ENCODE measurements around the gene DAP3. TPM values are rescaled to one million over a fixed set of nuclear protein-coding genes. Genes with fewer than 3 reads are reported as not detected.
"Not testable (repeated sequence)": the region's sequence is repeated elsewhere in the genome, so short reads cannot be mapped to it uniquely, and the experiment has no call there.

The DAP3 gene
- total RNA-seq, 2 experiments from 2014 or later: 159 to 162 TPM

- no peak overlapping the region for H3K4me3 Mint-ChIP-seq
- ChIA-PET CTCF (no interaction called here), POLR2A (no interaction called here)
- ATAC-seq (no peak), DNase-seq (no peak)
- peaks cover 7% of the 10 kb centered on the region for H3K4me1 Mint-ChIP-seq
- intact Hi-C loops (cut with DNase I, micrococcal nuclease): no loop called here
- no peak overlapping the region for H3K27ac Mint-ChIP-seq
- peaks cover 33% of the 10 kb centered on the region for H3K36me3 Mint-ChIP-seq (ENCODE audit: low read depth)
- H3K27me3 Mint-ChIP-seq: no peaks in the 10 kb centered on the region
- no peaks in the 10 kb centered on the region for H3K9me3 Mint-ChIP-seq (ENCODE audit: low read depth)
These were observed 30.8 kb downstream of the DAP3 start for GRCh38 chr1:155719703-155720102.

- Mint-ChIP-seq H3K36me3 (ENCODE audit: low read depth) (peaks cover 20% of the 10 kb centered on the region), H3K9me3 (ENCODE audit: low read depth) (no peaks in the 10 kb centered on the region), H3K27ac (no peak overlapping the region), H3K4me3 (no peak overlapping the region), H3K4me1 (no peaks in the 10 kb centered on the region), H3K27me3 (no peaks in the 10 kb centered on the region)
- DNase-seq (no peak), ATAC-seq (no peak)
- ChIA-PET POLR2A (no interaction called here), CTCF (interaction anchor here (0.9 kb wide), 1 partner anchor 49 kb away, joined by 4 read pairs; no protein-coding TSS in a partner anchor)
- intact Hi-C loops (cut with DNase I, micrococcal nuclease): no loop called here
These were observed 36.3 kb downstream of the DAP3 start for GRCh38 chr1:155725142-155725541.

DNA sequence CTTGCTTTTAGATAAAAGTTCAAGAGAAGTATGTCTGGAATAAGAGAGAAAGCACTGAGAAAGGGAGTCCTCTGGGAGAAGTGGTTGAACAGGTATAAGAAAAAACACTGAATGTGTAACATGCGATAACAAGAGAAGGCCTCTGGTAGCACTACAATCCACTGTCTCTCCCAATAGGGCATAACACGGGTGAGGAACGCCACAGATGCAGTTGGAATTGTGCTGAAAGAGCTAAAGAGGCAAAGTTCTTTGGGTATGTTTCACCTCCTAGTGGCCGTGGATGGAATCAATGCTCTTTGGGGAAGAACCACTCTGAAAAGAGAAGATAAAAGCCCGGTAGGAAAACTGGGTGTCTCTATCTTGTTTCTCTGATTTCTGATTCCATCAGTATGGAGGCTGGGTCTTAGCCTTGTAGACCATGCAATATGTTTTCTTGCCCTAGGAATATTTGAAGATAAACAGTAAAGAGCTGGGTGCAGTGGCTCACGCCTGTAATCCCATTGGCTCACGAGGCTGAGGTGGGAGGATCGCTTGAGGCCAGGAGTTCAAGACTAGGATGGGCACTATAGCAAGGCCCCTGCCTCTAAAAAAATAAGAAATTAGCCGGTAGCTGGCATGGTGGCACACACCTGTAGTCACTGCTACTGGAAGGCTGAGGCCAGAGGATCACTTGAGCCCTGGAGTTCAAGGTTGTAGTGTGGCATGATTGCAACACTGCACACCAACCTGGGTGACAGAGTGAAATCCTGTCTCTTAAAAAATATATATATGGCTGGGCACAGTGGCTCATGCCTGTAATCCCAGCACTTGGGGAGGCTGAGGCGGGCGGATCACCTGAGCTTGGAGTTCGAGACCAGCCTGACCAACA, 40.4 kb downstream of the DAP3 start:
- CTCF ChIA-PET: interaction anchor here (0.6 to 1.0 kb wide), 7 partner anchors 14 to 301 kb away, joined by 3 to 4 read pairs (median 3); no protein-coding TSS in a partner anchor
- H3K27me3 Mint-ChIP-seq: no peaks in the 10 kb centered on the region
- H3K4me3 Mint-ChIP-seq: no peak overlapping the region
- no peaks in the 10 kb centered on the region for H3K4me1 Mint-ChIP-seq
- no peaks in the 10 kb centered on the region for H3K9me3 Mint-ChIP-seq (ENCODE audit: low read depth)
- intact Hi-C loops (cut with DNase I, micrococcal nuclease): no loop called here
- ATAC-seq (peak; percentile 53), DNase-seq (peak; percentile 58)
- H3K27ac Mint-ChIP-seq: no peak overlapping the region
- peaks cover 28% of the 10 kb centered on the region for H3K36me3 Mint-ChIP-seq (ENCODE audit: low read depth)
- POLR2A ChIA-PET: no interaction called here

DNA sequence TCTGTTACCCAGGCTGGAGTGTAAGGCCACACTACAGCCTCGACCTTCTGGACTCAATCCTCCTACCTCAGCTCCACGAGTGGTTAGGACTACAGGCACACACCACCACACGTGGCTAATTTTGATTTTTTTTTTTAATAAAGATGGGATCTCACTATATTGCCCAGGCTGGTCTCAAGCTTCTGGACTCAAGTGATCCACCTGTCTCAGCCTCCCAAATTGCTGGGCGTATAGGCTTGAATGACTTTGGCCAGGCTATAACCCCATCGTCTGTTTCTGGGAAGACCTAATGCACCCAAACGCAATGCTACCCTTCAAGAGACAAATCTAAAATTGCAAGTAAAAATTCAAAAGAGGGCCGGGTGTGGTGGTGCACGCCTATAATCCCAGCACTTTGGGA, 52.1 kb downstream of the DAP3 start:
- Mint-ChIP-seq H3K27ac (no peak overlapping the region), H3K36me3 (ENCODE audit: low read depth) (peaks cover 9% of the 10 kb centered on the region), H3K9me3 (ENCODE audit: low read depth) (no peaks in the 10 kb centered on the region), H3K27me3 (no peaks in the 10 kb centered on the region), H3K4me3 (no peak overlapping the region), H3K4me1 (peaks cover 4% of the 10 kb centered on the region)
- ChIA-PET CTCF (no interaction called here), POLR2A (no interaction called here)
- no peak for ATAC-seq
- intact Hi-C loops (cut with DNase I, micrococcal nuclease): no loop called here
- DNase-seq: no peak

DNA sequence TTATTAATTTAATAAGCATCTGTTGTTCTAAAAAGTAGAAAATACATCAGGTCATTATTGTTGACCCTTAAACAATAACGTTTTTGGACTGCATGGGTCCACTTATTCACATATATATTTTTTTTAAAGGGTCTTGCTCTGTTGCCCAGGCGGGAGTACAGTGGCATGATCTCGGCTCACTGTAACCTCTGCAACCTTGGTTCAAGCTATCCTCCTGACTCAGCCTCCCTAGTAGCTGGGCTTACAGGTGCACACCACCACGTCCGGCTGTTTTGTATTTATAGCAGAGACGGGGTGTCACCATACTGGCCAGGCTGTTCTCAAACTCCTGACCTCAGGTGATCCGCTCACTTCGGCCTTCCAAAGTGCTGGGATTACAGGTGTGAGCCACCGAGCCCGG, 53.0 kb downstream of the DAP3 start:
- H3K27ac Mint-ChIP-seq: no peak overlapping the region
- DNase-seq (no peak), ATAC-seq (no peak)
- intact Hi-C loops (cut with DNase I, micrococcal nuclease): no loop called here
- H3K4me3 Mint-ChIP-seq: no peak overlapping the region
- peaks cover 5% of the 10 kb centered on the region for H3K36me3 Mint-ChIP-seq (ENCODE audit: low read depth)
- no peaks in the 10 kb centered on the region for H3K27me3 Mint-ChIP-seq
- CTCF ChIA-PET: no interaction called here
- POLR2A ChIA-PET: no interaction called here
- H3K4me1 Mint-ChIP-seq: peaks cover 4% of the 10 kb centered on the region
- no peaks in the 10 kb centered on the region for H3K9me3 Mint-ChIP-seq (ENCODE audit: low read depth)

DNA sequence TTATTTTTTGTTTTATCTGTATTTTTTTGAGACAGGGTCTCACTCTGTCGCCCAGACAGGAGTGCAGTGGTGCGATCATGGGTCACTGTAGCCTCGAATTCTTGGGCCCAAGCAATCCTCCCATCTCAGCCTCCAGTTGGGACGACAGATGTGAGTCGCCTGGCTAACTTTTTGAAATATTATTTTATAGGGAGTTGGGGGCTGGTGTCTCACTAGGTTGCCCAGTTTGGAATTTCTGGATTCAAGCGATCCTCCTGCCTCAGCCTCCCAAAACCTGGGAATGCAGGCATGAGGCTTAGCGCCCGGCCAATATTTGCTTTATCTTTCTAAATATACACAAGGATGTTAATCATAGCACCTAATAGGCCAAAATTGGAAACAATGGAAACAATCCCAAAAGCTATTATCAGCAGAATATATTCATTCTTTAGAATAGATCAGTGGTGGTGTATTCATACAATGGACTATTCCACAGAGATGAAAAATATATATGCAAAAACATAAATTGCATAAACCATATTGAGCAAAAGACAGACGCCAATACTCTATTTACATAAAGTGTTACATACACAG, 55.9 kb downstream of the DAP3 start:
- ATAC-seq (no peak), DNase-seq (no peak)
- H3K36me3 Mint-ChIP-seq (ENCODE audit: low read depth): peaks cover 10% of the 10 kb centered on the region
- ChIA-PET POLR2A (interaction anchor here (0.6 kb wide), 2 partner anchors 18 to 114 kb away, joined by 3 read pairs; no protein-coding TSS in a partner anchor), CTCF (interaction anchor here (0.7 to 1.0 kb wide), 3 partner anchors 16 to 276 kb away, joined by 3 to 4 read pairs (median 4); partner anchors contain the start of gene GON4L)
- H3K9me3 Mint-ChIP-seq (ENCODE audit: low read depth): no peaks in the 10 kb centered on the region
- peak overlapping the region; percentile 78 for H3K27ac Mint-ChIP-seq
- intact Hi-C loops (cut with DNase I, micrococcal nuclease): loop anchor here in 1 of 2 experiments (1.0 to 5.0 kb wide), 6 partner anchors 57 to 594 kb away; partner anchors contain the start of genes CCT3, DAP3, KHDC4 and RIT1
- H3K4me1 Mint-ChIP-seq: peaks cover 4% of the 10 kb centered on the region
- peak overlapping the region; percentile 90 for H3K4me3 Mint-ChIP-seq
- H3K27me3 Mint-ChIP-seq: no peaks in the 10 kb centered on the region

- CTCF ChIA-PET: interaction anchor here (0.7 to 1.0 kb wide), 3 partner anchors 17 to 276 kb away, joined by 3 to 4 read pairs (median 4); partner anchors contain the start of gene GON4L
- intact Hi-C loops (cut with DNase I, micrococcal nuclease): loop anchor here in 1 of 2 experiments (1.0 to 5.0 kb wide), 6 partner anchors 58 to 593 kb away; partner anchors contain the start of genes CCT3, DAP3, KHDC4 and RIT1
- POLR2A ChIA-PET: interaction anchor here (1.0 kb wide), 1 partner anchor 64 kb away, joined by 6 read pairs; no protein-coding TSS in a partner anchor
- not testable (repeated sequence) for H3K9me3 Mint-ChIP-seq (ENCODE audit: low read depth); H3K4me1 Mint-ChIP-seq; H3K27me3 Mint-ChIP-seq
- DNase-seq: peak; percentile 99
- peak; percentile 96 for ATAC-seq
- H3K4me3 Mint-ChIP-seq: peak overlapping the region; percentile 90
- H3K36me3 Mint-ChIP-seq (ENCODE audit: low read depth): peaks cover 12% of the 10 kb centered on the region
- H3K27ac Mint-ChIP-seq: peak overlapping the region; percentile 78
These were observed 56.7 kb downstream of the DAP3 start for GRCh38 chr1:155745284-155746228.

DNA sequence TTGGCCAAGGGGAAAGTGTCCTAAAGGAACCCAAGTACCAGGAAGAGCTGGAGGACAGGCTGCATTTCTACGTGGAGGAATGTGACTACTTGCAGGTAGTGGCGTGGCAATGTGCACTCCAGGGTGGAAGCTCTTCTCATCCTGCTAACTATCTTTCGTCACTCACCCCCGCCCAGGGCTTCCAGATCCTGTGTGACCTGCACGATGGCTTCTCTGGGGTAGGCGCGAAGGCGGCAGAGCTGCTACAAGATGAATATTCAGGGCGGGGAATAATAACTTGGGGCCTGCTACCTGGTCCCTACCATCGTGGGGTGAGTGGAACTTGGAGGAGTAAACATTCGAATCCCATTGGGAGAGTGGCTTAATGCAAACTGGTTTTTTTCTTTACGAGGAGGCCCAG, 58.7 kb downstream of the DAP3 start:
- ATAC-seq; H3K4me3 Mint-ChIP-seq; H3K27me3 Mint-ChIP-seq; DNase-seq; CTCF ChIA-PET; H3K9me3 Mint-ChIP-seq (ENCODE audit: low read depth); POLR2A ChIA-PET; H3K4me1 Mint-ChIP-seq; H3K27ac Mint-ChIP-seq: not testable (repeated sequence)
- intact Hi-C loops (cut with DNase I, micrococcal nuclease): loop anchor here in 1 of 2 experiments (5.0 kb wide), 1 partner anchor 60 kb away; the partner anchor contains the start of genes DAP3 and YY1AP1
- peaks cover 24% of the 10 kb centered on the region for H3K36me3 Mint-ChIP-seq (ENCODE audit: low read depth)

DNA sequence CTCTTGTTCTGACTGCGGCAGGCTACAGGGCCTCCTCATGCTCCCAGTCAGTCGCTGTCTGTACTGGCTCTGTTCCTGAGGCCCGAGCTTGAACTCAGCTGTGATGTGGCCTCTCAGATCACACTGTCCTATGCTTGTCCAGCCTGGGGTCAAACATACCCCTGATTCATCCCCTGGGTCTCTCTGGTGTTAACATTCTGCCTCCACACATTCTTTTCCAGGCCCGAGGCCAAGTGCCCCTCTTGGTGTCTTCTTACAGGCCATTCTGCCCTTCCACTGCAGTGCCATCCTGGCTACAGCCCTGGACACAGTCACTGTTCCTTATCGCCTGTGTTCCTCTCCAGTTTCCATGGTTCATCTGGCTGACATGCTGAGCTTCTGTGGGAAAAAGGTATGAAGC, 59.2 kb downstream of the DAP3 start:
- POLR2A ChIA-PET; H3K27me3 Mint-ChIP-seq; H3K27ac Mint-ChIP-seq; DNase-seq; H3K4me1 Mint-ChIP-seq; H3K4me3 Mint-ChIP-seq; ATAC-seq; H3K9me3 Mint-ChIP-seq (ENCODE audit: low read depth): not testable (repeated sequence)
- intact Hi-C loops (cut with DNase I, micrococcal nuclease): loop anchor here in 1 of 2 experiments (5.0 kb wide), 1 partner anchor 61 kb away; the partner anchor contains the start of genes DAP3 and YY1AP1
- CTCF ChIA-PET: interaction anchor here (0.6 to 0.7 kb wide), 2 partner anchors 11 to 237 kb away, joined by 3 read pairs; no protein-coding TSS in a partner anchor
- peaks cover 24% of the 10 kb centered on the region for H3K36me3 Mint-ChIP-seq (ENCODE audit: low read depth)

DNA sequence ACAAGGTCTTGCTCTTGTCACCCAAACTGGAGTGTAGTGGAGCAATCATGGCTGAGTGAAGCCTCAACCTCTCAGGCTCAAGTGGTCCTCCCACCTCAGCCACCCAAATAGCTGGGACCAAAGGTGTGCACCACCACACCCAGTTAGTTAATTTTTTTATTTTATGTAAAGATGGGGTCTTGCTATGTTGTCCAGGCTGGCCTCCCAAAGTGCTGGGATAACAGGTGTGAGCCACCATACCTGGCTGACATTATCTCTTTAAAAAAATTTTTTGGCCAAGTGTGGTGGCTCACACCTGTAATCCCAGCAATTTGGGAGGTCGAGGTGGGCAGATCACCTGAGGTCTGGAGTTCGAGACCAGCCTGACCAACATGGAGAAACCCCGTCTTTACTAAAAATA, 70.1 kb downstream of the DAP3 start:
- POLR2A ChIA-PET; H3K4me3 Mint-ChIP-seq; H3K27me3 Mint-ChIP-seq; intact Hi-C loops (cut with DNase I, micrococcal nuclease); H3K9me3 Mint-ChIP-seq (ENCODE audit: low read depth); DNase-seq; ATAC-seq; H3K27ac Mint-ChIP-seq; H3K4me1 Mint-ChIP-seq; CTCF ChIA-PET: not testable (repeated sequence)
- H3K36me3 Mint-ChIP-seq (ENCODE audit: low read depth): peaks cover 34% of the 10 kb centered on the region
